HepG2 (cell line): ENCODE measurements around the gene KHNYN. TPM values are rescaled to one million over a fixed set of nuclear protein-coding genes. Genes with fewer than 3 reads are reported as not detected.
A peak's percentile ranks its signal among the peaks of the same experiment; 100 is the strongest.

ENCODE experiments used
- REPIN1 ChIP-seq: sonication (generic); formaldehyde crosslinking; IDR thresholded peaks from 2 replicates; pipeline ENCODE4 v1.8.0; 2022; ENCODE audit warnings: missing genetic modification reagents, low read depth, mild to moderate bottlenecking, borderline replicate concordance
- SOX6 ChIP-seq, 2 experiments: fragments of 450-650 bp in 1 of 2; sonication (generic) in 1 of 2; formaldehyde crosslinking in 1 of 2; IDR thresholded peaks; 2 replicates each; pipeline versions ENCODE4 v1.4.0 to v1.6.1; 2017 to 2020; ENCODE audit warnings: antibody characterized with exemption in 1 of 2, mild to moderate bottlenecking in 1 of 2, missing genetic modification reagents in 1 of 2
- ZNF317 ChIP-seq: sonication (generic); formaldehyde crosslinking; IDR thresholded peaks from 2 replicates; pipeline ENCODE4 v1.5.0; 2020; ENCODE audit warnings: mild to moderate bottlenecking, missing genetic modification reagents
- ZNF660 ChIP-seq: sonication (generic); formaldehyde crosslinking; IDR thresholded peaks from 2 replicates; pipeline ENCODE4 v1.5.1; 2020; ENCODE audit warnings: mild to moderate bottlenecking, low read depth, missing genetic modification reagents, borderline replicate concordance
- ZNF674 ChIP-seq: sonication (generic); formaldehyde crosslinking; IDR thresholded peaks from 2 replicates; pipeline ENCODE4 v1.5.0; 2020; ENCODE audit warnings: low read depth, mild to moderate bottlenecking, missing genetic modification reagents
- polyA plus RNA-seq, 8 experiments: library from polyadenylated mRNA; depleted of rRNA in 3 of 8; stranded (reverse) in 7 of 8; unstranded in 1 of 8; fragments of >200 nt; fragmentation: Illumina TruSeq in 4 of 8; extraction: Trizol in 4 of 8; gene quantifications; 2 replicates each; pipeline versions ENCODE4 v1.2.1 to v1.2.3, GENCODE V29; 2011 to 2016; ENCODE audit warnings: low read depth in 4 of 8, missing spikeins in 1 of 8, mixed read lengths in 1 of 8; ENCODE audit not compliant: insufficient read depth in 1 of 8
- total RNA-seq, 5 experiments: library from RNA; depleted of rRNA; stranded (reverse); fragments of >200 nt; fragmentation: Illumina TruSeq; extraction: Trizol; gene quantifications; 2 replicates each; pipeline ENCODE4 v1.2.3, GENCODE V29; 2016; ENCODE audit warnings: low read depth in 1 of 5
- TF ChIP-seq, protein P1 (sequence below): sonication (generic); formaldehyde crosslinking; IDR thresholded peaks from 2 replicates; pipeline ENCODE4 v1.4.0; 2020; ENCODE audit warnings: mild to moderate bottlenecking, missing genetic modification reagents
- TF ChIP-seq, protein P2 (sequence below): conservative IDR thresholded peaks from 2 replicates; pipeline ENCODE4 v1.6.1; 2018; ENCODE audit warnings: missing genetic modification reagents
- TF ChIP-seq, protein P3 (sequence below): fragments of 450-650 bp; IDR thresholded peaks from 2 replicates; pipeline ENCODE4 v1.6.1; 2016
- TF ChIP-seq, protein P4 (sequence below): sonication (generic); formaldehyde crosslinking; IDR thresholded peaks from 2 replicates; pipeline ENCODE4 v1.9.0; 2021; ENCODE audit warnings: missing genetic modification reagents, borderline replicate concordance
- TF ChIP-seq, protein P5 (sequence below): sonication (generic); formaldehyde crosslinking; IDR thresholded peaks from 2 replicates; pipeline ENCODE4 v1.5.1; 2020; ENCODE audit warnings: mild to moderate bottlenecking, missing genetic modification reagents, moderate library complexity

The KHNYN gene
- total and polyA plus RNA-seq, 2 of the 13 experiments (the other 11 are each of a cell fraction or from before 2014, with no cell fraction given): 52.8 to 75.7 TPM

DNA sequence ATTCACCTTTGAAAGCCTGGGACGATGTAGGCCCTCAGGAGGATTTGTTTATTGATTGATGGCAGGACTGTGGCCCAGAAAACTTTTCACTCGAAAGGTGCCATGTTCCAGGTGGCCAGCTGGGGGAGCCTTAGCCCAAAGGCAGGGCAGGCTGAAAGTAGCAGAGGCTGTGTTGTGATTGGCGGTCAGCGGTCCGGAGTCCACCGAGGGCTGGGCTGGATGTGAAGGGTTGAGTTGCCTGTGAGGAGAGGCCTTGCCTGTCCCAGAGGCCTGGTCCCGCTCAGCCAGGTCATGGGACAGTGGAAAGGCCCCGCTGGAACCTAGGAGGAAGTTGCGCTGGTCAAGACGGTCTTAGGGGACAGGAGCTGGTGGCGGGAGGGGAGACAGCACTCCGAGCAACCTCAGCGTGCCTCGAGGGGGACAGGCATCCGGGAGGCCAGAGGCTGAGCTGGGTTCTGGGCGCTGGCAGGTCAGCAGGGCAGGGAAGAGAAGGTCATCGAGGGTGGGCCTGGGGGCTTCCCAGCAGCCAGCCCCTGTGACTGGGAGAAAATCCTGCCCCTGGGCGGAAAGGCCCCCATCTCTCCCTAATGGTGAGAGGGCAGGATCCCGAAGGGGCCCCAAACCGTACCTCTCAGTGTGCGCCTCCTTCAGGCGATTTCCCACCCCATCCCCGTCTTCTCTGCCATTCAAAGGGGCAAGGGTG is 52.0 kb downstream of the KHNYN start (continued):
- TF ChIP-seq, protein P1, sequence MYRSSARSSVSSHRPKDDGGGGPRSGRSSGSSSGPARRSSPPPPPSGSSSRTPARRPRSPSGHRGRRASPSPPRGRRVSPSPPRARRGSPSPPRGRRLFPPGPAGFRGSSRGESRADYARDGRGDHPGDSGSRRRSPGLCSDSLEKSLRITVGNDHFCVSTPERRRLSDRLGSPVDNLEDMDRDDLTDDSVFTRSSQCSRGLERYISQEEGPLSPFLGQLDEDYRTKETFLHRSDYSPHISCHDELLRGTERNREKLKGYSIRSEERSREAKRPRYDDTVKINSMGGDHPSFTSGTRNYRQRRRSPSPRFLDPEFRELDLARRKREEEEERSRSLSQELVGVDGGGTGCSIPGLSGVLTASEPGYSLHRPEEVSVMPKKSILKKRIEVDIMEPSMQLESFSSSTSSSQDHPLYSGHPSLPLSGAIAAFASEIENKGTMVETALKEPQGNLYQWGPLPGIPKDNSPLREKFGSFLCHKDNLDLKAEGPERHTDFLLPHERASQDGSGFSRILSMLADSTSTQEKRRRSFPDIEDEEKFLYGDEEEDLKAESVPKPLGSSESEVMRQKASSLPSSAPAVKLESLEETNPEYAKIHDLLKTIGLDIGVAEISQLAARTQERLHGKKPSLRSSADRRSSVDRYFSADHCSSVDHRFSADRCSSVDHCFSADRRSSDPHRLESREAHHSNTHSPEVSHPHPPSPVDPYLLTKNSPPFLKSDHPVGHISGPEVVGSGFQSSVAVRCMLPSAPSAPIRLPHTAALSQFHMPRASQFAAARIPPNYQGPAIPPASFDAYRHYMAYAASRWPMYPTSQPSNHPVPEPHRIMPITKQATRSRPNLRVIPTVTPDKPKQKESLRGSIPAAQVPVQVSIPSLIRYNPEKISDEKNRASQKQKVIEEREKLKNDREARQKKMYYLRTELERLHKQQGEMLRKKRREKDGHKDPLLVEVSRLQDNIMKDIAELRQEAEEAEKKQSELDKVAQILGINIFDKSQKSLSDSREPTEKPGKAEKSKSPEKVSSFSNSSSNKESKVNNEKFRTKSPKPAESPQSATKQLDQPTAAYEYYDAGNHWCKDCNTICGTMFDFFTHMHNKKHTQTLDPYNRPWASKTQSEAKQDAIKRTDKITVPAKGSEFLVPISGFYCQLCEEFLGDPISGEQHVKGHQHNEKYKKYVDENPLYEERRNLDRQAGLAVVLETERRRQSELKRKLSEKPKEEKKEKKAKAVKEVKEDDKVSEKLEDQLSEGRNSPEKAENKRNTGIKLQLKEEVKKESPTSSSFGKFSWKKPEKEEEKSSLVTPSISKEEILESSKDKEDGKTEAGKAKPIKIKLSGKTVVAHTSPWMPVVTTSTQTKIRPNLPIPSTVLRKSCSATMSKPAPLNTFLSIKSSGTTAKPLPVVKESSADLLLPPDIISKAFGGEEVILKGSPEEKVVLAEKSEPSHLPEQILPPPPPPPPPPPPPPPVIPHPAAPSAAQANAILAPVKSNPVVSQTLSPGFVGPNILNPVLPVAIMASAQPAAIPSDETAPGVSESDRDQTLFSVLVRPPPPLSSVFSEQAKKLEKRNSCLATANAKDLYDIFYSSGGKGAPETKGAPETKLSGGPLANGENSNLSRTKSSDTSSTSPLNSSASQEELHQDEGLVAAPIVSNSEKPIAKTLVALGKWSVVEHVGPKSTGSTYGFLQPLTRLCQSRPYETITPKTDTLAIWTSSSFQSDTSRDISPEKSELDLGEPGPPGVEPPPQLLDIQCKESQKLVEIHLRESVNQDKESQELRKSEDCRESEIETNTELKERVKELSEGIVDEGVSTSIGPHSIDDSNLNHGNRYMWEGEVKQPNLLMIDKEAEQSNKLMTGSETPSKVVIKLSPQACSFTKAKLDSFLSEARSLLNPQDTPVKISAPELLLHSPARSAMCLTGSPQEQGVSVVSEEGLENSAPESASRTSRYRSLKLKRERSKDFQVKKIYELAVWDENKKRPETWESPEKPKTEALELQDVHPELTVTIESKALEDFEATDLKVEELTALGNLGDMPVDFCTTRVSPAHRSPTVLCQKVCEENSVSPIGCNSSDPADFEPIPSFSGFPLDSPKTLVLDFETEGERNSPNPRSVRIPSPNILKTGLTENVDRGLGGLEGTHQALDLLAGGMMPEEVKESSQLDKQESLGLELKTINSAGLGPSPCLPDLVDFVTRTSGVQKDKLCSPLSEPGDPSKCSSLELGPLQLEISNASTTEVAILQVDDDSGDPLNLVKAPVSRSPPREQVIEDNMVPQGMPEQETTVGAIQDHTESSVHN: peak; percentile 81; the same call in 1 of the 2 replicates
- TF ChIP-seq, protein P2, sequence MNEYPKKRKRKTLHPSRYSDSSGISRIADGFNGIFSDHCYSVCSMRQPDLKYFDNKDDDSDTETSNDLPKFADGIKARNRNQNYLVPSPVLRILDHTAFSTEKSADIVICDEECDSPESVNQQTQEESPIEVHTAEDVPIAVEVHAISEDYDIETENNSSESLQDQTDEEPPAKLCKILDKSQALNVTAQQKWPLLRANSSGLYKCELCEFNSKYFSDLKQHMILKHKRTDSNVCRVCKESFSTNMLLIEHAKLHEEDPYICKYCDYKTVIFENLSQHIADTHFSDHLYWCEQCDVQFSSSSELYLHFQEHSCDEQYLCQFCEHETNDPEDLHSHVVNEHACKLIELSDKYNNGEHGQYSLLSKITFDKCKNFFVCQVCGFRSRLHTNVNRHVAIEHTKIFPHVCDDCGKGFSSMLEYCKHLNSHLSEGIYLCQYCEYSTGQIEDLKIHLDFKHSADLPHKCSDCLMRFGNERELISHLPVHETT: no peak
- TF ChIP-seq, protein P3, sequence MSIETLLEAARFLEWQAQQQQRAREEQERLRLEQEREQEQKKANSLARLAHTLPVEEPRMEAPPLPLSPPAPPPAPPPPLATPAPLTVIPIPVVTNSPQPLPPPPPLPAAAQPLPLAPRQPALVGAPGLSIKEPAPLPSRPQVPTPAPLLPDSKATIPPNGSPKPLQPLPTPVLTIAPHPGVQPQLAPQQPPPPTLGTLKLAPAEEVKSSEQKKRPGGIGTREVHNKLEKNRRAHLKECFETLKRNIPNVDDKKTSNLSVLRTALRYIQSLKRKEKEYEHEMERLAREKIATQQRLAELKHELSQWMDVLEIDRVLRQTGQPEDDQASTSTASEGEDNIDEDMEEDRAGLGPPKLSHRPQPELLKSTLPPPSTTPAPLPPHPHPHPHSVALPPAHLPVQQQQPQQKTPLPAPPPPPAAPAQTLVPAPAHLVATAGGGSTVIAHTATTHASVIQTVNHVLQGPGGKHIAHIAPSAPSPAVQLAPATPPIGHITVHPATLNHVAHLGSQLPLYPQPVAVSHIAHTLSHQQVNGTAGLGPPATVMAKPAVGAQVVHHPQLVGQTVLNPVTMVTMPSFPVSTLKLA: no peak
- TF ChIP-seq, protein P4, sequence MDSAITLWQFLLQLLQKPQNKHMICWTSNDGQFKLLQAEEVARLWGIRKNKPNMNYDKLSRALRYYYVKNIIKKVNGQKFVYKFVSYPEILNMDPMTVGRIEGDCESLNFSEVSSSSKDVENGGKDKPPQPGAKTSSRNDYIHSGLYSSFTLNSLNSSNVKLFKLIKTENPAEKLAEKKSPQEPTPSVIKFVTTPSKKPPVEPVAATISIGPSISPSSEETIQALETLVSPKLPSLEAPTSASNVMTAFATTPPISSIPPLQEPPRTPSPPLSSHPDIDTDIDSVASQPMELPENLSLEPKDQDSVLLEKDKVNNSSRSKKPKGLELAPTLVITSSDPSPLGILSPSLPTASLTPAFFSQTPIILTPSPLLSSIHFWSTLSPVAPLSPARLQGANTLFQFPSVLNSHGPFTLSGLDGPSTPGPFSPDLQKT: no peak
- TF ChIP-seq ZNF317 (CRISPR knock-in tag) (peak; percentile 67; the same call in 1 of the 2 replicates), SOX6 (IDR thresholded peaks at IDR 0.05) (no peak), SOX6 (CRISPR knock-in tag; IDR thresholded peaks at IDR 0.05) (peak; percentile 82), ZNF674 (CRISPR knock-in tag) (no peak), ZNF660 (CRISPR knock-in tag) (no peak; the same call in 1 of the 2 replicates), REPIN1 (peak; percentile 97)
- TF ChIP-seq, protein P5, sequence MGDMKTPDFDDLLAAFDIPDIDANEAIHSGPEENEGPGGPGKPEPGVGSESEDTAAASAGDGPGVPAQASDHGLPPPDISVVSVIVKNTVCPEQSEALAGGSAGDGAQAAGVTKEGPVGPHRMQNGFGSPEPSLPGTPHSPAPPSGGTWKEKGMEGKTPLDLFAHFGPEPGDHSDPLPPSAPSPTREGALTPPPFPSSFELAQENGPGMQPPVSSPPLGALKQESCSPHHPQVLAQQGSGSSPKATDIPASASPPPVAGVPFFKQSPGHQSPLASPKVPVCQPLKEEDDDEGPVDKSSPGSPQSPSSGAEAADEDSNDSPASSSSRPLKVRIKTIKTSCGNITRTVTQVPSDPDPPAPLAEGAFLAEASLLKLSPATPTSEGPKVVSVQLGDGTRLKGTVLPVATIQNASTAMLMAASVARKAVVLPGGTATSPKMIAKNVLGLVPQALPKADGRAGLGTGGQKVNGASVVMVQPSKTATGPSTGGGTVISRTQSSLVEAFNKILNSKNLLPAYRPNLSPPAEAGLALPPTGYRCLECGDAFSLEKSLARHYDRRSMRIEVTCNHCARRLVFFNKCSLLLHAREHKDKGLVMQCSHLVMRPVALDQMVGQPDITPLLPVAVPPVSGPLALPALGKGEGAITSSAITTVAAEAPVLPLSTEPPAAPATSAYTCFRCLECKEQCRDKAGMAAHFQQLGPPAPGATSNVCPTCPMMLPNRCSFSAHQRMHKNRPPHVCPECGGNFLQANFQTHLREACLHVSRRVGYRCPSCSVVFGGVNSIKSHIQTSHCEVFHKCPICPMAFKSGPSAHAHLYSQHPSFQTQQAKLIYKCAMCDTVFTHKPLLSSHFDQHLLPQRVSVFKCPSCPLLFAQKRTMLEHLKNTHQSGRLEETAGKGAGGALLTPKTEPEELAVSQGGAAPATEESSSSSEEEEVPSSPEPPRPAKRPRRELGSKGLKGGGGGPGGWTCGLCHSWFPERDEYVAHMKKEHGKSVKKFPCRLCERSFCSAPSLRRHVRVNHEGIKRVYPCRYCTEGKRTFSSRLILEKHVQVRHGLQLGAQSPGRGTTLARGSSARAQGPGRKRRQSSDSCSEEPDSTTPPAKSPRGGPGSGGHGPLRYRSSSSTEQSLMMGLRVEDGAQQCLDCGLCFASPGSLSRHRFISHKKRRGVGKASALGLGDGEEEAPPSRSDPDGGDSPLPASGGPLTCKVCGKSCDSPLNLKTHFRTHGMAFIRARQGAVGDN (CRISPR knock-in tag): peak; percentile 98
